ENCODE data around the gene PNPLA7. TPM values are rescaled to one million over a fixed set of nuclear protein-coding genes. Genes with fewer than 3 reads are reported as not detected.

PNPLA7 gene
- polyA plus RNA-seq, 1 of the 3 experiments (the other 2 are of a cell fraction) = 0.99 TPM

DNA sequence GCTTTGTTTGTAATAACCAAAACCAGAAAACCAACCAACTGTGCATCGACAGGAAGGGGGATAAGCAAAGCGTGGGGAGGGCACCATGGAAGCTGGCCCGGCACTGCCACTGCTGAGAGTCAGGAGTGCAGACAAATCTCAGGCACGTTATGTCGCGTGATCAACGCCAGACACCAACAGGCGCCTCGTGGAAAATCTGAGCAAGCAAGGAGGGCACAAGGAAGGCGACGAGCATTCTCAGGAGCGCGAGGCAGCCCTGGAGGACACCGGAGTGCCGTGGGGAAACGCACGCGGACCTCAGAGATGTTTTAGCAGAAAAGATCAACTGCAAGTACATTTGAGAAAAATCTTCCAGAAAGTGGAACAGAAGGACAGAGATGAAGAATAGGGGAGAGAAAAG is 75.9 kb downstream of the PNPLA7 start:
- H3K9me2 ChIP-seq = no peaks in the 10 kb centered on the region
- no peak for DNase-seq
- no peaks in the 10 kb centered on the region for H3K36me3 ChIP-seq (replicated peaks in 1 of 2; ENCODE audit: control insufficient read depth in 1 of 2, insufficient read depth in 2 of 2, low read length in 1 of 2)
- TF ChIP-seq POLR2AphosphoS5 (IDR thresholded peaks at IDR 0.05; ENCODE audit: low read depth, low read length) (no peak), JUND (IDR thresholded peaks at IDR 0.05) (no peak), ELF1 (IDR thresholded peaks at IDR 0.05) (no peak), EZH2phosphoT487 (IDR thresholded peaks at IDR 0.05; ENCODE audit: borderline replicate concordance, low read depth) (no peak), GABPA (IDR thresholded peaks at IDR 0.05; ENCODE audit: low read depth) (no peak), MXI1 (IDR thresholded peaks at IDR 0.05; ENCODE audit: low read depth, low read length) (no peak), USF2 (IDR thresholded peaks at IDR 0.05; ENCODE audit: borderline replicate concordance, low read depth, low read length) (no peak), IRF3 (IDR thresholded peaks at IDR 0.05; ENCODE audit: low read depth, low read length) (no peak), ZBTB33 (IDR thresholded peaks at IDR 0.05; ENCODE audit: borderline replicate concordance, low read depth) (no peak), CHD2 (IDR thresholded peaks at IDR 0.05; ENCODE audit: low read length, partially characterized antibody) (no peak)
- TF ChIP-seq, protein P1, sequence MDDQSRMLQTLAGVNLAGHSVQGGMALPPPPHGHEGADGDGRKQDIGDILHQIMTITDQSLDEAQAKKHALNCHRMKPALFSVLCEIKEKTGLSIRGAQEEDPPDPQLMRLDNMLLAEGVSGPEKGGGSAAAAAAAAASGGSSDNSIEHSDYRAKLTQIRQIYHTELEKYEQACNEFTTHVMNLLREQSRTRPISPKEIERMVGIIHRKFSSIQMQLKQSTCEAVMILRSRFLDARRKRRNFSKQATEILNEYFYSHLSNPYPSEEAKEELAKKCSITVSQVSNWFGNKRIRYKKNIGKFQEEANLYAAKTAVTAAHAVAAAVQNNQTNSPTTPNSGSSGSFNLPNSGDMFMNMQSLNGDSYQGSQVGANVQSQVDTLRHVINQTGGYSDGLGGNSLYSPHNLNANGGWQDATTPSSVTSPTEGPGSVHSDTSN (IDR thresholded peaks at IDR 0.05) = no peak
- no peaks in the 10 kb centered on the region for H3K9me3 ChIP-seq
- POLR2A ChIA-PET = no interaction called here
- H2AFZ ChIP-seq (ENCODE audit: low read depth) = no peak overlapping the region
- H4K20me1 ChIP-seq (ENCODE audit: insufficient read depth) = no peaks in the 10 kb centered on the region
- H3K4me2 ChIP-seq = no peak overlapping the region
- H3K4me3 ChIP-seq (ENCODE audit: low read depth in 2 of 2, low read length in 1 of 2) = no peak overlapping the region
- H3K27ac ChIP-seq (ENCODE audit: low read depth in 2 of 2, low read length in 1 of 2) = no peak overlapping the region
- 70% methylated on average over 18 of the region's 18 CpGs for WGBS (ENCODE audit: low lambda C conversion rate)
- CTCF ChIA-PET = interaction anchor here (0.7 to 1.1 kb wide), 2 partner anchors 29 to 61 kb away, joined by 3 read pairs; no protein-coding TSS in a partner anchor
- H3F3A ChIP-seq (replicated peaks; ENCODE audit: insufficient read depth) = no peaks in the 10 kb centered on the region
- H3K9ac ChIP-seq = no peak overlapping the region
- H3K79me2 ChIP-seq (ENCODE audit: insufficient read depth) = no peaks in the 10 kb centered on the region
- no peaks in the 10 kb centered on the region for H3K27me3 ChIP-seq (ENCODE audit: insufficient read depth)
- H3K4me1 ChIP-seq (ENCODE audit: control insufficient read depth in 1 of 2, insufficient read depth in 2 of 2, low read depth in 1 of 2, low read length in 1 of 2) = peaks cover 0 to 10% of the 10 kb centered on the region in 2 experiments; a peak in 1 of 4 replicates

DNA sequence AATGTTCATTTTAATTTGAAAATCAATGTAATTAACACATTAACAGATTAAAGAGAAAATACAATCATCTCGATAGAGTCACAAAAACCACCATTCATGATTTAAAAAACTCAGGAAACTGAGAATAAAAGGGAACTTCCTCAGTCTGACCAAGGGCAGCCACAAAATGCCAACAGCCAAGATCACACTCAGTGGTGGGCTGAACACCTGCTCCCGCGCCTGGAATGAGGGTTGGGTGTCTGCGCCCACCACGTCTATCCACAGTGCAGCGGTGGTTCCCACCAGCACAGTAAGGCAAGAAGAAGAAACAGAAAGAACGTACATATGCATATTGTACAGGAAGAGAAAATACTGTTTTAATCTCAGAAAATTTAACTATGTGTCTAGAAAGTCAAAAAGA is 79.4 kb downstream of the PNPLA7 start:
- Histone ChIP-seq H3K9me2 (no peaks in the 10 kb centered on the region), H4K20me1 (ENCODE audit: insufficient read depth) (no peaks in the 10 kb centered on the region), H3K9me3 (no peaks in the 10 kb centered on the region), H3K79me2 (ENCODE audit: insufficient read depth) (no peaks in the 10 kb centered on the region), H2AFZ (ENCODE audit: low read depth) (no peak overlapping the region), H3K36me3 (replicated peaks in 1 of 2; ENCODE audit: control insufficient read depth in 1 of 2, insufficient read depth in 2 of 2, low read length in 1 of 2) (no peaks in the 10 kb centered on the region), H3K9ac (no peak overlapping the region), H3K4me1 (ENCODE audit: control insufficient read depth in 1 of 2, insufficient read depth in 2 of 2, low read depth in 1 of 2, low read length in 1 of 2) (no peaks in the 10 kb centered on the region), H3K4me2 (no peak overlapping the region), H3K27me3 (ENCODE audit: insufficient read depth) (no peaks in the 10 kb centered on the region), H3K4me3 (ENCODE audit: low read depth in 2 of 2, low read length in 1 of 2) (no peak overlapping the region), H3F3A (replicated peaks; ENCODE audit: insufficient read depth) (no peaks in the 10 kb centered on the region), H3K27ac (ENCODE audit: low read depth in 2 of 2, low read length in 1 of 2) (no peak overlapping the region)
- CTCF ChIA-PET = no interaction called here
- POLR2A ChIA-PET = no interaction called here
- no peak for DNase-seq
- TF ChIP-seq RAD21 (IDR thresholded peaks at IDR 0.05; ENCODE audit: low read length) = no peak
- whole genome bisulfite sequencing (ENCODE audit: low lambda C conversion rate) = 82% methylated on average over 7 of the region's 7 CpGs

Data from SK-N-SH (cell line).